ENCODE measurements around the gene TRIM69.
"Not testable (repeated sequence)": the region's sequence is repeated elsewhere in the genome, so short reads cannot be mapped to it uniquely, and the experiment has no call there.

TRIM69 gene

GRCh38 chr15:44765036-44765435 lies 28.7 kb downstream of the TRIM69 start:
- no peak overlapping the region for H3K27ac ChIP-seq (ENCODE audit: low read depth, low read length, poor library complexity, severe bottlenecking)
- no peaks in the 10 kb centered on the region for H3K9me2 ChIP-seq (ENCODE audit: low read depth, low read length)
- H3K79me2 ChIP-seq (ENCODE audit: insufficient read depth, low read length): no peaks in the 10 kb centered on the region
- no peaks in the 10 kb centered on the region for H3K9me3 ChIP-seq (ENCODE audit: low read length)
- H3K4me2 ChIP-seq (ENCODE audit: low read length): no peak overlapping the region
- H3K4me3 ChIP-seq (ENCODE audit: low read depth, low read length, poor library complexity, severe bottlenecking): no peak overlapping the region
- no peak overlapping the region for H3K9ac ChIP-seq (ENCODE audit: low read length)
- H3F3A ChIP-seq (ENCODE audit: insufficient read depth, low read length): no peaks in the 10 kb centered on the region
- no peaks in the 10 kb centered on the region for H3K36me3 ChIP-seq (ENCODE audit: insufficient read depth, low read length)
- TF ChIP-seq CTCF (IDR thresholded peaks at IDR 0.05; ENCODE audit: low read length) (no peak), EZH2 (IDR thresholded peaks at IDR 0.05; ENCODE audit: borderline replicate concordance, low read length) (no peak)
- no peak overlapping the region for H2AFZ ChIP-seq (ENCODE audit: low read length)
- no peaks in the 10 kb centered on the region for H3K27me3 ChIP-seq (ENCODE audit: insufficient read depth, low read length)
- H3K4me1 ChIP-seq (ENCODE audit: insufficient read depth, low read length, severe bottlenecking): no peaks in the 10 kb centered on the region
- H4K20me1 ChIP-seq (ENCODE audit: insufficient read depth, low read length): no peaks in the 10 kb centered on the region

- Histone ChIP-seq H3K79me2 (ENCODE audit: insufficient read depth, low read length) (no peaks in the 10 kb centered on the region), H4K20me1 (ENCODE audit: insufficient read depth, low read length) (no peaks in the 10 kb centered on the region), H3F3A (ENCODE audit: insufficient read depth, low read length) (no peaks in the 10 kb centered on the region), H3K9ac (ENCODE audit: low read length) (no peak overlapping the region), H3K27me3 (ENCODE audit: insufficient read depth, low read length) (no peaks in the 10 kb centered on the region), H3K4me3 (ENCODE audit: low read depth, low read length, poor library complexity, severe bottlenecking) (no peak overlapping the region), H3K4me2 (ENCODE audit: low read length) (no peak overlapping the region), H2AFZ (ENCODE audit: low read length) (no peak overlapping the region), H3K27ac (ENCODE audit: low read depth, low read length, poor library complexity, severe bottlenecking) (no peak overlapping the region), H3K9me3 (ENCODE audit: low read length) (no peaks in the 10 kb centered on the region), H3K9me2 (ENCODE audit: low read depth, low read length) (no peaks in the 10 kb centered on the region), H3K36me3 (ENCODE audit: insufficient read depth, low read length) (no peaks in the 10 kb centered on the region; the same call in 1 of the 2 replicates), H3K4me1 (ENCODE audit: insufficient read depth, low read length, severe bottlenecking) (no peaks in the 10 kb centered on the region)
- TF ChIP-seq EZH2 (IDR thresholded peaks at IDR 0.05; ENCODE audit: borderline replicate concordance, low read length): no peak
- TF ChIP-seq CTCF (IDR thresholded peaks at IDR 0.05; ENCODE audit: low read length): no peak
Observed at GRCh38 chr15:44769521-44769920, 33.2 kb downstream of the TRIM69 start.

- not testable (repeated sequence) for H3K36me3 ChIP-seq (ENCODE audit: insufficient read depth, low read length); H3F3A ChIP-seq (ENCODE audit: insufficient read depth, low read length); H3K79me2 ChIP-seq (ENCODE audit: insufficient read depth, low read length); H3K9ac ChIP-seq (ENCODE audit: low read length); H3K9me3 ChIP-seq (ENCODE audit: low read length); H4K20me1 ChIP-seq (ENCODE audit: insufficient read depth, low read length); H3K4me3 ChIP-seq (ENCODE audit: low read depth, low read length, poor library complexity, severe bottlenecking); H3K27me3 ChIP-seq (ENCODE audit: insufficient read depth, low read length); H2AFZ ChIP-seq (ENCODE audit: low read length); H3K4me1 ChIP-seq (ENCODE audit: insufficient read depth, low read length, severe bottlenecking); H3K4me2 ChIP-seq (ENCODE audit: low read length); H3K27ac ChIP-seq (ENCODE audit: low read depth, low read length, poor library complexity, severe bottlenecking); H3K9me2 ChIP-seq (ENCODE audit: low read depth, low read length)
Observed at GRCh38 chr15:44770715-44771114, 34.4 kb downstream of the TRIM69 start.

- Histone ChIP-seq H3K27ac (ENCODE audit: low read depth, low read length, poor library complexity, severe bottlenecking) (peak overlapping the region; percentile 69), H3K79me2 (ENCODE audit: insufficient read depth, low read length) (no peaks in the 10 kb centered on the region), H4K20me1 (ENCODE audit: insufficient read depth, low read length) (no peaks in the 10 kb centered on the region), H3K36me3 (ENCODE audit: insufficient read depth, low read length) (no peaks in the 10 kb centered on the region; the same call in 1 of the 2 replicates), H3K4me2 (ENCODE audit: low read length) (peak overlapping the region; percentile 79), H3K9ac (ENCODE audit: low read length) (peak overlapping the region; percentile 37; the same call in 1 of the 2 replicates), H3K4me3 (ENCODE audit: low read depth, low read length, poor library complexity, severe bottlenecking) (peak overlapping the region; percentile 47), H3K27me3 (ENCODE audit: insufficient read depth, low read length) (no peaks in the 10 kb centered on the region), H3F3A (ENCODE audit: insufficient read depth, low read length) (no peaks in the 10 kb centered on the region), H2AFZ (ENCODE audit: low read length) (no peak overlapping the region), H3K4me1 (ENCODE audit: insufficient read depth, low read length, severe bottlenecking) (peaks cover 18% of the 10 kb centered on the region), H3K9me2 (ENCODE audit: low read depth, low read length) (no peaks in the 10 kb centered on the region), H3K9me3 (ENCODE audit: low read length) (no peaks in the 10 kb centered on the region)
- no peak for TF ChIP-seq CTCF (IDR thresholded peaks at IDR 0.05; ENCODE audit: low read length)
- TF ChIP-seq EZH2 (IDR thresholded peaks at IDR 0.05; ENCODE audit: borderline replicate concordance, low read length): no peak
Observed at GRCh38 chr15:44775953-44776352, 39.6 kb downstream of the TRIM69 start.

Data from OCI-LY1 (cell line).